ENCODE results near the gene TLX1. TPM values are rescaled to one million over a fixed set of nuclear protein-coding genes. Genes with fewer than 3 reads are reported as not detected.

The TLX1 gene
- total and polyA plus RNA-seq, 4 donors: 0.33 TPM; not detected in 3

GRCh38 chr10:101120884-101121653, 10.0 kb upstream of the TLX1 start:
- H3K4me3 ChIP-seq (ENCODE audit: low read depth, low read length): peak overlapping the region; percentile 14
- H3K27me3 ChIP-seq (ENCODE audit: control insufficient read depth, insufficient read depth, low read length): peaks cover 86% of the 10 kb centered on the region
- peak in 1 of 6 donors; percentile 19 for DNase-seq (ENCODE audit: low read depth in 4 of 6, low spot score in 6 of 6)
- H3K27ac ChIP-seq (ENCODE audit: low read depth, low read length): no peak overlapping the region
- peaks cover 25% of the 10 kb centered on the region for H3K4me1 ChIP-seq (ENCODE audit: control insufficient read depth, insufficient read depth, low read length)
- 12% methylated on average over 29 of the region's 41 CpGs for WGBS (ENCODE audit: insufficient coverage)
- H3K36me3 ChIP-seq (ENCODE audit: control insufficient read depth, insufficient read depth, low read length): no peaks in the 10 kb centered on the region
- H3K9me3 ChIP-seq (ENCODE audit: control insufficient read depth, insufficient read depth, low read length): no peaks in the 10 kb centered on the region

GRCh38 chr10:101121654-101122031, 9.5 kb upstream of the TLX1 start:
- Histone ChIP-seq H3K27me3 (ENCODE audit: control insufficient read depth, insufficient read depth, low read length) (peaks cover 86% of the 10 kb centered on the region), H3K4me1 (ENCODE audit: control insufficient read depth, insufficient read depth, low read length) (peaks cover 25% of the 10 kb centered on the region), H3K4me3 (ENCODE audit: low read depth, low read length) (peak overlapping the region; percentile 14), H3K27ac (ENCODE audit: low read depth, low read length) (no peak overlapping the region), H3K9me3 (ENCODE audit: control insufficient read depth, insufficient read depth, low read length) (no peaks in the 10 kb centered on the region), H3K36me3 (ENCODE audit: control insufficient read depth, insufficient read depth, low read length) (no peaks in the 10 kb centered on the region)
- WGBS (ENCODE audit: insufficient coverage): 10% methylated on average over 15 of the region's 15 CpGs
- DNase-seq (ENCODE audit: low read depth in 4 of 6, low spot score in 6 of 6): no peak

- 37% methylated on average over 16 of the region's 16 CpGs for WGBS (ENCODE audit: insufficient coverage)
- Histone ChIP-seq H3K36me3 (ENCODE audit: control insufficient read depth, insufficient read depth, low read length) (no peaks in the 10 kb centered on the region), H3K4me1 (ENCODE audit: control insufficient read depth, insufficient read depth, low read length) (peaks cover 25% of the 10 kb centered on the region), H3K27ac (ENCODE audit: low read depth, low read length) (no peak overlapping the region), H3K4me3 (ENCODE audit: low read depth, low read length) (no peak overlapping the region), H3K9me3 (ENCODE audit: control insufficient read depth, insufficient read depth, low read length) (no peaks in the 10 kb centered on the region), H3K27me3 (ENCODE audit: control insufficient read depth, insufficient read depth, low read length) (peaks cover 90% of the 10 kb centered on the region)
- DNase-seq (ENCODE audit: low read depth in 4 of 6, low spot score in 6 of 6): no peak
Measured at GRCh38 chr10:101122270-101123084, 8.6 kb upstream of the TLX1 start.

GRCh38 chr10:101123085-101123814, 7.8 kb upstream of the TLX1 start:
- DNase-seq (ENCODE audit: low read depth in 4 of 6, low spot score in 6 of 6): no peak
- no peak overlapping the region for H3K27ac ChIP-seq (ENCODE audit: low read depth, low read length)
- WGBS (ENCODE audit: insufficient coverage): 1% methylated on average over 48 of the region's 58 CpGs
- H3K9me3 ChIP-seq (ENCODE audit: control insufficient read depth, insufficient read depth, low read length): no peaks in the 10 kb centered on the region
- H3K4me3 ChIP-seq (ENCODE audit: low read depth, low read length): no peak overlapping the region
- no peaks in the 10 kb centered on the region for H3K36me3 ChIP-seq (ENCODE audit: control insufficient read depth, insufficient read depth, low read length)
- peaks cover 25% of the 10 kb centered on the region for H3K4me1 ChIP-seq (ENCODE audit: control insufficient read depth, insufficient read depth, low read length)
- H3K27me3 ChIP-seq (ENCODE audit: control insufficient read depth, insufficient read depth, low read length): peaks cover 98% of the 10 kb centered on the region

GRCh38 chr10:101123815-101124617, 7.1 kb upstream of the TLX1 start:
- no peaks in the 10 kb centered on the region for H3K9me3 ChIP-seq (ENCODE audit: control insufficient read depth, insufficient read depth, low read length)
- peaks cover 99% of the 10 kb centered on the region for H3K27me3 ChIP-seq (ENCODE audit: control insufficient read depth, insufficient read depth, low read length)
- no peak for DNase-seq (ENCODE audit: low read depth in 4 of 6, low spot score in 6 of 6)
- WGBS (ENCODE audit: insufficient coverage): 18% methylated on average over 10 of the region's 13 CpGs
- no peaks in the 10 kb centered on the region for H3K36me3 ChIP-seq (ENCODE audit: control insufficient read depth, insufficient read depth, low read length)
- no peak overlapping the region for H3K4me3 ChIP-seq (ENCODE audit: low read depth, low read length)
- H3K27ac ChIP-seq (ENCODE audit: low read depth, low read length): no peak overlapping the region
- peaks cover 25% of the 10 kb centered on the region for H3K4me1 ChIP-seq (ENCODE audit: control insufficient read depth, insufficient read depth, low read length)

- WGBS (ENCODE audit: insufficient coverage): 58% methylated on average over 3 of the region's 5 CpGs
- no peak for DNase-seq (ENCODE audit: low read depth in 4 of 6, low spot score in 6 of 6)
- no peaks in the 10 kb centered on the region for H3K9me3 ChIP-seq (ENCODE audit: control insufficient read depth, insufficient read depth, low read length)
- no peak overlapping the region for H3K4me3 ChIP-seq (ENCODE audit: low read depth, low read length)
- H3K27ac ChIP-seq (ENCODE audit: low read depth, low read length): no peak overlapping the region
- H3K36me3 ChIP-seq (ENCODE audit: control insufficient read depth, insufficient read depth, low read length): no peaks in the 10 kb centered on the region
- peaks cover 25% of the 10 kb centered on the region for H3K4me1 ChIP-seq (ENCODE audit: control insufficient read depth, insufficient read depth, low read length)
- peaks cover 98% of the 10 kb centered on the region for H3K27me3 ChIP-seq (ENCODE audit: control insufficient read depth, insufficient read depth, low read length)
Measured at GRCh38 chr10:101124933-101125332, 6.2 kb upstream of the TLX1 start.

- 18% methylated on average over 4 of the region's 14 CpGs for WGBS (ENCODE audit: insufficient coverage)
- peaks cover 26% of the 10 kb centered on the region for H3K4me1 ChIP-seq (ENCODE audit: control insufficient read depth, insufficient read depth, low read length)
- no peaks in the 10 kb centered on the region for H3K36me3 ChIP-seq (ENCODE audit: control insufficient read depth, insufficient read depth, low read length)
- H3K4me3 ChIP-seq (ENCODE audit: low read depth, low read length): no peak overlapping the region
- no peak overlapping the region for H3K27ac ChIP-seq (ENCODE audit: low read depth, low read length)
- H3K27me3 ChIP-seq (ENCODE audit: control insufficient read depth, insufficient read depth, low read length): peaks cover 98% of the 10 kb centered on the region
- no peak for DNase-seq (ENCODE audit: low read depth in 4 of 6, low spot score in 6 of 6)
- H3K9me3 ChIP-seq (ENCODE audit: control insufficient read depth, insufficient read depth, low read length): no peaks in the 10 kb centered on the region
Measured at GRCh38 chr10:101126684-101127628, 4.1 kb upstream of the TLX1 start.

- Histone ChIP-seq H3K4me1 (ENCODE audit: control insufficient read depth, insufficient read depth, low read length) (peaks cover 34% of the 10 kb centered on the region), H3K9me3 (ENCODE audit: control insufficient read depth, insufficient read depth, low read length) (no peaks in the 10 kb centered on the region)
- WGBS (ENCODE audit: insufficient coverage): no CpG with 5 or more reads among the region's 5 CpGs
Measured at GRCh38 chr10:101130141-101130540, 959 bp upstream of the TLX1 start.

More at GRCh38 chr10:101130141-101130540, 959 bp upstream of the TLX1 start:
- H3K27ac ChIP-seq (ENCODE audit: low read depth, low read length): no peak overlapping the region
- H3K27me3 ChIP-seq (ENCODE audit: control insufficient read depth, insufficient read depth, low read length): peaks cover 98% of the 10 kb centered on the region
- H3K36me3 ChIP-seq (ENCODE audit: control insufficient read depth, insufficient read depth, low read length): no peaks in the 10 kb centered on the region
- no peak overlapping the region for H3K4me3 ChIP-seq (ENCODE audit: low read depth, low read length)
- no peak for DNase-seq (ENCODE audit: low read depth in 4 of 6, low spot score in 6 of 6)
